PFSK-1 (cell line): ENCODE results near the gene TMEM191C.

ENCODE experiments used
- FOXP2 ChIP-seq: optimal IDR thresholded peaks from 2 replicates; pipeline ENCODE3; 2011; ENCODE audit warnings: borderline replicate concordance, control low read depth, inconsistent platforms; ENCODE audit not compliant: insufficient read depth; ENCODE audit errors: extremely low read length, extremely low read depth
- POLR2AphosphoS5 ChIP-seq: IDR thresholded peaks from 2 replicates; pipeline ENCODE4 v1.6.1; 2012; ENCODE audit warnings: low read depth, mild to moderate bottlenecking, control low read depth, low read length, moderate library complexity
- SIN3A ChIP-seq: IDR thresholded peaks from 2 replicates; pipeline ENCODE4 v1.6.1; 2012; ENCODE audit warnings: mild to moderate bottlenecking, low read length, moderate library complexity, borderline replicate concordance; ENCODE audit not compliant: insufficient read depth
- TAF1 ChIP-seq: IDR thresholded peaks from 2 replicates; pipeline ENCODE4 v1.6.1; 2012; ENCODE audit warnings: low read length, control low read depth, borderline replicate concordance; ENCODE audit not compliant: insufficient read depth
- TF ChIP-seq, protein P1 (sequence below), 2 experiments: IDR thresholded peaks; 2 replicates each; pipeline versions ENCODE4 v1.6.1 to v1.8.0; 2011 to 2012; ENCODE audit warnings: low read depth in 2 of 2, low read length in 2 of 2, control low read depth in 1 of 2, inconsistent platforms in 1 of 2, mild to moderate bottlenecking in 1 of 2, moderate library complexity in 1 of 2; ENCODE audit not compliant: insufficient read depth in 1 of 2

The TMEM191C gene

GRCh38 chr22:21457023-21457787 is 10.0 kb upstream of the TMEM191C start:
- TF ChIP-seq SIN3A (no peak), FOXP2 (no peak), TAF1 (no peak), POLR2AphosphoS5 (no peak)
- TF ChIP-seq, protein P1, sequence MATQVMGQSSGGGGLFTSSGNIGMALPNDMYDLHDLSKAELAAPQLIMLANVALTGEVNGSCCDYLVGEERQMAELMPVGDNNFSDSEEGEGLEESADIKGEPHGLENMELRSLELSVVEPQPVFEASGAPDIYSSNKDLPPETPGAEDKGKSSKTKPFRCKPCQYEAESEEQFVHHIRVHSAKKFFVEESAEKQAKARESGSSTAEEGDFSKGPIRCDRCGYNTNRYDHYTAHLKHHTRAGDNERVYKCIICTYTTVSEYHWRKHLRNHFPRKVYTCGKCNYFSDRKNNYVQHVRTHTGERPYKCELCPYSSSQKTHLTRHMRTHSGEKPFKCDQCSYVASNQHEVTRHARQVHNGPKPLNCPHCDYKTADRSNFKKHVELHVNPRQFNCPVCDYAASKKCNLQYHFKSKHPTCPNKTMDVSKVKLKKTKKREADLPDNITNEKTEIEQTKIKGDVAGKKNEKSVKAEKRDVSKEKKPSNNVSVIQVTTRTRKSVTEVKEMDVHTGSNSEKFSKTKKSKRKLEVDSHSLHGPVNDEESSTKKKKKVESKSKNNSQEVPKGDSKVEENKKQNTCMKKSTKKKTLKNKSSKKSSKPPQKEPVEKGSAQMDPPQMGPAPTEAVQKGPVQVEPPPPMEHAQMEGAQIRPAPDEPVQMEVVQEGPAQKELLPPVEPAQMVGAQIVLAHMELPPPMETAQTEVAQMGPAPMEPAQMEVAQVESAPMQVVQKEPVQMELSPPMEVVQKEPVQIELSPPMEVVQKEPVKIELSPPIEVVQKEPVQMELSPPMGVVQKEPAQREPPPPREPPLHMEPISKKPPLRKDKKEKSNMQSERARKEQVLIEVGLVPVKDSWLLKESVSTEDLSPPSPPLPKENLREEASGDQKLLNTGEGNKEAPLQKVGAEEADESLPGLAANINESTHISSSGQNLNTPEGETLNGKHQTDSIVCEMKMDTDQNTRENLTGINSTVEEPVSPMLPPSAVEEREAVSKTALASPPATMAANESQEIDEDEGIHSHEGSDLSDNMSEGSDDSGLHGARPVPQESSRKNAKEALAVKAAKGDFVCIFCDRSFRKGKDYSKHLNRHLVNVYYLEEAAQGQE (IDR thresholded peaks at IDR 0.05; ENCODE audit: insufficient read depth in 1 of 2, low read depth in 2 of 2, low read length in 2 of 2) = no peak
